Stimulated activated CD4-positive, alpha-beta T cell treated with anti-CD3 and anti-CD28 coated beads, Interleukin-15, amount 100 ng/mL, for 24 hours (primary cell): ENCODE measurements around the gene LPCAT2.
A peak's percentile ranks its signal among the peaks of the same experiment; 100 is the strongest.

Source experiments
- DNase-seq: peaks from one replicate; pipeline ENCODE4 v3.0.0-alpha.2; 2020

The LPCAT2 gene

GRCh38 chr16:55508941-55509931 is at the start of gene LPCAT2:
Gene LPCAT2 (plus strand): TSS chr16:55509072. CDS start chr16:55509182, 110 bp downstream.
- peak; percentile 68 for DNase-seq

- DNase-seq = no peak
These were observed 46.6 kb upstream of the LPCAT2 start for GRCh38 chr16:55462241-55462640.

- DNase-seq = no peak
These were observed 44.5 kb upstream of the LPCAT2 start for GRCh38 chr16:55464375-55464774.

GRCh38 chr16:55465077-55465896 is 43.6 kb upstream of the LPCAT2 start:
- peak; percentile 88 for DNase-seq

GRCh38 chr16:55466209-55466608 is 42.7 kb upstream of the LPCAT2 start:
- DNase-seq = no peak

GRCh38 chr16:55467898-55468297 is 41.0 kb upstream of the LPCAT2 start:
- no peak for DNase-seq

GRCh38 chr16:55468352-55468990 is 40.4 kb upstream of the LPCAT2 start:
- no peak for DNase-seq

GRCh38 chr16:55469821-55470532 is 38.9 kb upstream of the LPCAT2 start:
- DNase-seq = no peak

- no peak for DNase-seq
These were observed 38.1 kb upstream of the LPCAT2 start for GRCh38 chr16:55470533-55471371.

- peak; percentile 37 for DNase-seq
These were observed 37.3 kb upstream of the LPCAT2 start for GRCh38 chr16:55471448-55472097.

- no peak for DNase-seq
These were observed 35.3 kb upstream of the LPCAT2 start for GRCh38 chr16:55473587-55473986.

- DNase-seq = no peak
These were observed 34.1 kb upstream of the LPCAT2 start for GRCh38 chr16:55474821-55475220.

- no peak for DNase-seq
These were observed 33.0 kb upstream of the LPCAT2 start for GRCh38 chr16:55475919-55476318.

GRCh38 chr16:55476625-55477533 is 32.0 kb upstream of the LPCAT2 start:
- DNase-seq = no peak

- no peak for DNase-seq
These were observed 31.1 kb upstream of the LPCAT2 start for GRCh38 chr16:55477736-55478135.

GRCh38 chr16:55478827-55479429 is 29.9 kb upstream of the LPCAT2 start, which contains the start of gene MMP2:
Gene MMP2 (plus strand): TSS chr16:55479198. CDS start chr16:55479480, 282 bp downstream.
- no peak for DNase-seq

- no peak for DNase-seq
These were observed 29.3 kb upstream of the LPCAT2 start for GRCh38 chr16:55479430-55480140.

GRCh38 chr16:55480228-55480655 is 28.6 kb upstream of the LPCAT2 start:
- DNase-seq = no peak
